HG02763 (cell line): ENCODE measurements around the gene LMNB1.
"Not testable (repeated sequence)": the region's sequence is repeated elsewhere in the genome, so short reads cannot be mapped to it uniquely, and the experiment has no call there.

Source experiments
- ATAC-seq: cut with Tn5 transposase; IDR thresholded peaks from one replicate; pipeline ENCODE4 v1.9.1; 2021; ENCODE audit warnings: mild to moderate bottlenecking, moderate library complexity; ENCODE audit not compliant: unreplicated experiment

The LMNB1 gene

GRCh38 chr5:126776499-126777256 is at the start of gene LMNB1:
LMNB1 (plus strand) TSS chr5:126777136; CDS start chr5:126777509, 373 bp downstream.
- peak; percentile 59 for ATAC-seq

- no peak for ATAC-seq
These were observed 44.2 kb upstream of the LMNB1 start for GRCh38 chr5:126732716-126733115.

- not testable (repeated sequence) for ATAC-seq
These were observed 42.4 kb upstream of the LMNB1 start for GRCh38 chr5:126734573-126734972.

GRCh38 chr5:126736141-126736540 is 40.8 kb upstream of the LMNB1 start:
- no peak for ATAC-seq

- no peak for ATAC-seq
These were observed 35.6 kb upstream of the LMNB1 start for GRCh38 chr5:126741361-126741760.

- ATAC-seq: no peak
These were observed 34.5 kb upstream of the LMNB1 start for GRCh38 chr5:126742425-126742824.

GRCh38 chr5:126744836-126745235 is 32.1 kb upstream of the LMNB1 start:
- ATAC-seq: no peak

GRCh38 chr5:126745259-126745992 is 31.5 kb upstream of the LMNB1 start:
- ATAC-seq: no peak

- ATAC-seq: no peak
These were observed 30.6 kb upstream of the LMNB1 start for GRCh38 chr5:126746290-126746689.

GRCh38 chr5:126752081-126752785 is 24.7 kb upstream of the LMNB1 start:
- no peak for ATAC-seq

GRCh38 chr5:126753227-126753626 is 23.7 kb upstream of the LMNB1 start:
- no peak for ATAC-seq

- no peak for ATAC-seq
These were observed 22.3 kb upstream of the LMNB1 start for GRCh38 chr5:126754609-126755008.

- no peak for ATAC-seq
These were observed 21.3 kb upstream of the LMNB1 start for GRCh38 chr5:126755593-126755992.

GRCh38 chr5:126757713-126758357 is 19.1 kb upstream of the LMNB1 start:
- no peak for ATAC-seq

- no peak for ATAC-seq
These were observed 13.6 kb upstream of the LMNB1 start for GRCh38 chr5:126763371-126763770.

- no peak for ATAC-seq
These were observed 7.2 kb upstream of the LMNB1 start for GRCh38 chr5:126769703-126770102.

- ATAC-seq: not testable (repeated sequence)
These were observed 3.4 kb upstream of the LMNB1 start for GRCh38 chr5:126773536-126773935.

GRCh38 chr5:126774595-126774994 is 2.3 kb upstream of the LMNB1 start:
- ATAC-seq: not testable (repeated sequence)

- peak; percentile 20 for ATAC-seq
These were observed 480 bp downstream of the LMNB1 start for GRCh38 chr5:126777257-126777974.

GRCh38 chr5:126777975-126778674 is 1.2 kb downstream of the LMNB1 start:
- ATAC-seq: peak; percentile 62
